ENCODE measurements around the gene LDB2.

Gene LDB2

GRCh38 chr4:16492872-16493271 is 405.6 kb downstream of the LDB2 start:
- no peak overlapping the region for H3K4me3 Mint-ChIP-seq
- no peaks in the 10 kb centered on the region for H3K27me3 Mint-ChIP-seq
- H3K4me1 Mint-ChIP-seq (ENCODE audit: low read depth in 2 of 2): no peaks in the 10 kb centered on the region
- no peak overlapping the region for H3K27ac Mint-ChIP-seq
- H3K36me3 Mint-ChIP-seq (ENCODE audit: insufficient read depth): no peaks in the 10 kb centered on the region
- DNase-seq (no peak), ATAC-seq (replicated peaks) (no peak)
- H3K9me3 Mint-ChIP-seq: peaks cover 0 to under 1% of the 10 kb centered on the region in 2 donors

GRCh38 chr4:16489226-16489625 is 409.2 kb downstream of the LDB2 start:
- no peak for DNase-seq
- H3K27me3 Mint-ChIP-seq: no peaks in the 10 kb centered on the region
- ATAC-seq (replicated peaks): no peak
- no peaks in the 10 kb centered on the region for H3K36me3 Mint-ChIP-seq (ENCODE audit: insufficient read depth)
- no peak overlapping the region for H3K27ac Mint-ChIP-seq
- H3K4me1 Mint-ChIP-seq (ENCODE audit: low read depth in 2 of 2): no peaks in the 10 kb centered on the region
- no peak overlapping the region for H3K4me3 Mint-ChIP-seq
- peaks cover 0 to 5% of the 10 kb centered on the region in 2 donors for H3K9me3 Mint-ChIP-seq

DNA sequence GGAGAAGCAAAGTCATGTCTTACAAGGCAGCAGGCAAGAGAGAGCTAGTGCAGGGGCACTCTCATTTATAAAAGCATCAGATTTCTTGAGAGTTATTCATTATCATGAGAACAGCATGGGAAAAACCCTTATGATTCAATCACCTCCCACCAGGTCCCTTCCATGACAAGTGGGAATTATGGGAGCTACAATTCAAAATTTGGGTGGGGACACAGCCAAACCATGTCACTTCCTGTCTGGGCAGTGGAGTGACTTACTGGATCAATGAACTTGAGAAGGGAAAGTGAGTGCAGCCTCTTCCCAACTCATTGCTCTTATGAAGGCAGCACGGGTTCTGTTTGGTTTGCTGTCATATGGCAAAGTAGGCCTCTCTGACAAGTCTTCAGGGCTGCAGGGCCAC is 410.4 kb downstream of the LDB2 start:
- H3K4me3 Mint-ChIP-seq: no peak overlapping the region

GRCh38 chr4:16484711-16485110 is 413.7 kb downstream of the LDB2 start:
- H3K27me3 Mint-ChIP-seq: no peaks in the 10 kb centered on the region
- peaks cover 0 to 5% of the 10 kb centered on the region in 2 donors for H3K9me3 Mint-ChIP-seq

More for the DNA sequence above, 410.4 kb downstream of the LDB2 start:
- H3K27me3 Mint-ChIP-seq: no peaks in the 10 kb centered on the region
- DNase-seq (no peak), ATAC-seq (replicated peaks) (no peak)
- H3K4me1 Mint-ChIP-seq (ENCODE audit: low read depth in 2 of 2): no peaks in the 10 kb centered on the region
- peaks cover 0 to 5% of the 10 kb centered on the region in 2 donors for H3K9me3 Mint-ChIP-seq
- no peaks in the 10 kb centered on the region for H3K36me3 Mint-ChIP-seq (ENCODE audit: insufficient read depth)
- H3K27ac Mint-ChIP-seq: no peak overlapping the region

GRCh38 chr4:16483540-16483939 is 414.9 kb downstream of the LDB2 start:
- Mint-ChIP-seq H3K27ac (no peak overlapping the region), H3K9me3 (peaks cover 0 to 5% of the 10 kb centered on the region in 2 donors), H3K4me3 (no peak overlapping the region), H3K4me1 (ENCODE audit: low read depth in 2 of 2) (no peaks in the 10 kb centered on the region), H3K27me3 (no peaks in the 10 kb centered on the region), H3K36me3 (ENCODE audit: insufficient read depth) (no peaks in the 10 kb centered on the region)
- no peak for DNase-seq
- ATAC-seq (replicated peaks): no peak

More at GRCh38 chr4:16484711-16485110, 413.7 kb downstream of the LDB2 start:
- ATAC-seq (replicated peaks) (no peak), DNase-seq (no peak)
- no peaks in the 10 kb centered on the region for H3K4me1 Mint-ChIP-seq (ENCODE audit: low read depth in 2 of 2)
- no peaks in the 10 kb centered on the region for H3K36me3 Mint-ChIP-seq (ENCODE audit: insufficient read depth)
- H3K4me3 Mint-ChIP-seq: no peak overlapping the region
- H3K27ac Mint-ChIP-seq: no peak overlapping the region

GRCh38 chr4:16480011-16480410 is 418.4 kb downstream of the LDB2 start:
- Mint-ChIP-seq H3K4me3 (no peak overlapping the region), H3K9me3 (no peaks in the 10 kb centered on the region), H3K4me1 (ENCODE audit: low read depth in 2 of 2) (no peaks in the 10 kb centered on the region), H3K27me3 (no peaks in the 10 kb centered on the region), H3K36me3 (ENCODE audit: insufficient read depth) (no peaks in the 10 kb centered on the region), H3K27ac (no peak overlapping the region)
- DNase-seq (no peak), ATAC-seq (replicated peaks) (no peak)

DNA sequence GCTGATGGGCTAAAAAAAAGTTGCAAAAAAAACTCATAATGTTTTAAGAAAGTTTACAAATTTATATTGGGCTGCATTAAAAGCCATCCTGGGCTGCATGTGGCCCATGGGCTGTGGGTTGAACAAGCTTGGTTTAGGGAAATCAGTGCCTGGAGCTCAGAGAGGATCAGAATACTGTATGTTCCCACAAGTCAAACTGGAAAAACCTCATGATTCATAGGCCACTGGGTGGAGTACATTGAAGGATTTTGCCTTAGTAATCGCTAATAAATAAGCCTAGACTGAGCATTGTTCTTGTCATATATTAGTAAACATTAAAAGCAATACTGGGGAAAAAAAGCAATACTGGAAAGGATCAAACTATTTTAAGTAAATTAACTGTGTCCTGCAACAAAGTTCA is 425.9 kb downstream of the LDB2 start:
- ATAC-seq (replicated peaks): no peak
- H3K36me3 Mint-ChIP-seq (ENCODE audit: insufficient read depth): no peaks in the 10 kb centered on the region
- peaks cover 0 to 7% of the 10 kb centered on the region in 2 donors for H3K27me3 Mint-ChIP-seq
- no peak for DNase-seq
- peaks cover 0 to 7% of the 10 kb centered on the region in 2 donors for H3K9me3 Mint-ChIP-seq
- no peaks in the 10 kb centered on the region for H3K4me1 Mint-ChIP-seq (ENCODE audit: low read depth in 2 of 2)
- H3K27ac Mint-ChIP-seq: no peak overlapping the region
- H3K4me3 Mint-ChIP-seq: no peak overlapping the region

- peaks cover 0 to 6% of the 10 kb centered on the region in 2 donors for H3K9me3 Mint-ChIP-seq
- no peak for ATAC-seq (replicated peaks)
- H3K27me3 Mint-ChIP-seq: peaks cover 0 to 7% of the 10 kb centered on the region in 2 donors
- DNase-seq: no peak
- H3K4me3 Mint-ChIP-seq: no peak overlapping the region
- no peak overlapping the region for H3K27ac Mint-ChIP-seq
- no peaks in the 10 kb centered on the region for H3K4me1 Mint-ChIP-seq (ENCODE audit: low read depth in 2 of 2)
- H3K36me3 Mint-ChIP-seq (ENCODE audit: insufficient read depth): no peaks in the 10 kb centered on the region
These were observed 431.4 kb downstream of the LDB2 start for GRCh38 chr4:16467061-16467460.

- ATAC-seq (replicated peaks) (no peak), DNase-seq (no peak)
- H3K27me3 Mint-ChIP-seq: peaks cover 0 to 7% of the 10 kb centered on the region in 2 donors
- no peaks in the 10 kb centered on the region for H3K4me1 Mint-ChIP-seq (ENCODE audit: low read depth in 2 of 2)
- peaks cover 0 to 5% of the 10 kb centered on the region in 2 donors for H3K9me3 Mint-ChIP-seq
- H3K36me3 Mint-ChIP-seq (ENCODE audit: insufficient read depth): no peaks in the 10 kb centered on the region
- H3K27ac Mint-ChIP-seq: no peak overlapping the region
- H3K4me3 Mint-ChIP-seq: no peak overlapping the region
These were observed 431.9 kb downstream of the LDB2 start for GRCh38 chr4:16466581-16466980.

- no peaks in the 10 kb centered on the region for H3K36me3 Mint-ChIP-seq (ENCODE audit: insufficient read depth)
- peaks cover 0 to 1% of the 10 kb centered on the region in 2 donors for H3K9me3 Mint-ChIP-seq
- ATAC-seq (replicated peaks): no peak
- DNase-seq: no peak
- H3K27me3 Mint-ChIP-seq: peaks cover 0 to 7% of the 10 kb centered on the region in 2 donors
- no peaks in the 10 kb centered on the region for H3K4me1 Mint-ChIP-seq (ENCODE audit: low read depth in 2 of 2)
- H3K27ac Mint-ChIP-seq: no peak overlapping the region
- no peak overlapping the region for H3K4me3 Mint-ChIP-seq
These were observed 433.8 kb downstream of the LDB2 start for GRCh38 chr4:16464651-16465050.

DNA sequence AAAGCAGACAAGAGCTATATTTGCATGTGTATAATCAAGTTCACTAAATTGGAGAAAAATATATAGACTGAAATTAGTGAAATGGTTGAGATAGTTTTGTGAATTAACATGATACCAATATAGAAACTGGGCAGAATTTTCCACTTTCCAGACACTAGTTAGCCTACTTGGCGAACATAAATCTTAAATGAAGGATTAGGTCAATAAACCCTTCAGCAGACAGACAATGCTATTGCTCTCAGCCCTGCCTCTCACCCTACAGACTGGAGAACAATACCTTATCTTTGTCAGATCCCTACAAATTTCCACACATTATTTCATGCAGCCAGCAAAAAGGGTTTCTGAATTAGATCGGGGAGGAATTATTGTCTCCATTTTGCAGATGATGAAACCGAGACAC is 435.8 kb downstream of the LDB2 start:
- Mint-ChIP-seq H3K27ac (no peak overlapping the region), H3K4me1 (ENCODE audit: low read depth in 2 of 2) (no peaks in the 10 kb centered on the region), H3K27me3 (peaks cover 10 to 12% of the 10 kb centered on the region in 2 donors), H3K9me3 (peaks cover 2 to 10% of the 10 kb centered on the region in 2 donors), H3K4me3 (no peak overlapping the region), H3K36me3 (ENCODE audit: insufficient read depth) (no peaks in the 10 kb centered on the region)
- ATAC-seq (replicated peaks): no peak
- DNase-seq: no peak

DNA sequence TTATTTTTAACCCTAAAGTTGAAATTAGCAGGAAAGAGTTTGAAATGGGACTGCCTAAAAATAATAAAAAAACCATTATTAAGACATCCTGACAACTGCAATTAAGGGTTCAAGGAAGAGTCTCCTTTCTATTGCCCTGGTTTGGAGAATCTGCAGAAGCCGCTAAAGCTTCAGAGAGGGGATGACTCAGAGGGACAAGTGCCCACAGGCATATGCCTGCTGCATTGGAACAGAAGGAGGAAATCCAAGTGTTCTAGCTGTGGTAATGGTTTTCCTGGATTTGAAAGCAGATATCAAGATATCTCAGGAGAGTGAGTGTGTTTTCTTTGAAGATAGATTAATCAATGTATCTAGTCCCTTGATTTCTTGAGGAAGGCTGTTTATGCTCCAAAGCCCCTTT is 437.1 kb downstream of the LDB2 start:
- Mint-ChIP-seq H3K27ac (no peak overlapping the region), H3K27me3 (peaks cover 10 to 12% of the 10 kb centered on the region in 2 donors), H3K36me3 (ENCODE audit: insufficient read depth) (no peaks in the 10 kb centered on the region), H3K4me1 (ENCODE audit: low read depth in 2 of 2) (no peaks in the 10 kb centered on the region), H3K9me3 (peaks cover 2 to 10% of the 10 kb centered on the region in 2 donors), H3K4me3 (no peak overlapping the region)
- ATAC-seq (replicated peaks) (no peak), DNase-seq (no peak)

GRCh38 chr4:16457944-16458343 is 440.5 kb downstream of the LDB2 start:
- ATAC-seq (replicated peaks) (no peak), DNase-seq (no peak)
- H3K36me3 Mint-ChIP-seq (ENCODE audit: insufficient read depth): no peaks in the 10 kb centered on the region
- H3K4me3 Mint-ChIP-seq: no peak overlapping the region
- peaks cover 1 to 10% of the 10 kb centered on the region in 2 donors for H3K9me3 Mint-ChIP-seq
- no peak overlapping the region for H3K27ac Mint-ChIP-seq
- peaks cover 10 to 12% of the 10 kb centered on the region in 2 donors for H3K27me3 Mint-ChIP-seq
- H3K4me1 Mint-ChIP-seq (ENCODE audit: low read depth in 2 of 2): no peaks in the 10 kb centered on the region
